Osteoblast (primary cell): ENCODE measurements around the gene OBP2A. TPM values are rescaled to one million over a fixed set of nuclear protein-coding genes. Genes with fewer than 3 reads are reported as not detected.

Experiments used
- DNase-seq: peaks from one replicate; pipeline ENCODE4 v3.0.0; 2011; ENCODE audit warnings: low spot score, mixed read lengths; ENCODE audit not compliant: insufficient read length; ENCODE audit errors: missing footprints
- H2AFZ ChIP-seq: 2 replicates; pipeline ENCODE4 v1.6.0; 2011; ENCODE audit warnings: mild to moderate bottlenecking, low read length
- H3K27ac ChIP-seq: 2 replicates; pipeline ENCODE4 v1.5.1; 2011; ENCODE audit warnings: mild to moderate bottlenecking, low read depth, low read length, moderate library complexity
- H3K27me3 ChIP-seq: 2 replicates; pipeline ENCODE4 v1.6.0; 2012; ENCODE audit warnings: mild to moderate bottlenecking, control low read depth, inconsistent platforms, low read length, moderate library complexity; ENCODE audit not compliant: insufficient read depth
- H3K36me3 ChIP-seq: 2 replicates; pipeline ENCODE4 v1.5.1; 2011; ENCODE audit warnings: mild to moderate bottlenecking, low read length, control low read depth, moderate library complexity; ENCODE audit not compliant: insufficient read depth
- H3K4me1 ChIP-seq: 2 replicates; pipeline ENCODE4 v1.5.1; 2011; ENCODE audit warnings: mild to moderate bottlenecking, low read length, control low read depth, moderate library complexity; ENCODE audit not compliant: insufficient read depth
- H3K4me2 ChIP-seq: 2 replicates; pipeline ENCODE4 v1.6.0; 2011; ENCODE audit warnings: mild to moderate bottlenecking, low read length; ENCODE audit not compliant: insufficient read depth
- H3K4me3 ChIP-seq: fragments of 200-600 bp; sonication (generic); 3 replicates; pipeline ENCODE4 v1.5.1; 2012; ENCODE audit warnings: mild to moderate bottlenecking, low read length, inconsistent platforms; ENCODE audit not compliant: insufficient read depth
- H3K79me2 ChIP-seq: 2 replicates; pipeline ENCODE4 v1.6.0; 2012; ENCODE audit warnings: mild to moderate bottlenecking, low read length, control low read depth, inconsistent platforms; ENCODE audit not compliant: insufficient read depth
- H3K9me3 ChIP-seq: 2 replicates; pipeline ENCODE4 v1.5.1; 2011; ENCODE audit warnings: low read depth, low read length, control low read depth
- H4K20me1 ChIP-seq: 2 replicates; pipeline ENCODE4 v1.6.0; 2012; ENCODE audit warnings: mild to moderate bottlenecking, low read length, control low read depth; ENCODE audit not compliant: insufficient read depth
- total RNA-seq: library from RNA; depleted of rRNA; stranded (reverse); fragments of >200 nt; gene quantifications from 2 replicates; pipeline ENCODE4 v1.2.3, GENCODE V29; 2012
- TF ChIP-seq, protein P1 (sequence below): IDR thresholded peaks from 2 replicates; pipeline ENCODE4 v1.5.1; 2011; ENCODE audit warnings: mild to moderate bottlenecking, low read depth, low read length, moderate library complexity; ENCODE audit errors: extremely low read depth

Gene OBP2A
- total RNA-seq, 1 donor = not detected

DNA sequence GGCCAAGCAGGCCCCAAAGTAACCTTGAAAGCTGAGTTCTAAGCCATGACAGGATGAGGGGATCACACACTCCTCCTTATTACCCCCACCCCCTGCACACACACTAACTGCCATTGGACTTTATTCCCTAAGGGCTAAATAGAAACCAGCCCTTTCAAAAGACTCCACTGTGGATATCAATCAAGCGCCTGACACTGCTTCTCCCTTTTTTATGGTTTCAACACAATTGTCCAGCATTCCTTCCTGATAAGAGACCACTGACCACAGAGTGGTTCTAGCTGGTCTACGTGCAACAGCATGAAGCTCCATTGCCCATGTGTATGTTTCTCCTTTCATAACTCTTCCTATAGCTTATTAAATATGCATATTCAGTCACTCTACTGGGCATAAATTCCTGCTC, 50.3 kb downstream of the OBP2A start:
- Histone ChIP-seq H3K36me3 (no peaks in the 10 kb centered on the region), H3K27ac (no peak overlapping the region), H3K9me3 (no peaks in the 10 kb centered on the region), H3K4me3 (no peak overlapping the region), H3K27me3 (peaks cover 8% of the 10 kb centered on the region), H2AFZ (no peak overlapping the region), H3K4me1 (no peaks in the 10 kb centered on the region), H4K20me1 (no peaks in the 10 kb centered on the region), H3K4me2 (no peak overlapping the region), H3K79me2 (no peaks in the 10 kb centered on the region)
- no peak for DNase-seq
- TF ChIP-seq, protein P1, sequence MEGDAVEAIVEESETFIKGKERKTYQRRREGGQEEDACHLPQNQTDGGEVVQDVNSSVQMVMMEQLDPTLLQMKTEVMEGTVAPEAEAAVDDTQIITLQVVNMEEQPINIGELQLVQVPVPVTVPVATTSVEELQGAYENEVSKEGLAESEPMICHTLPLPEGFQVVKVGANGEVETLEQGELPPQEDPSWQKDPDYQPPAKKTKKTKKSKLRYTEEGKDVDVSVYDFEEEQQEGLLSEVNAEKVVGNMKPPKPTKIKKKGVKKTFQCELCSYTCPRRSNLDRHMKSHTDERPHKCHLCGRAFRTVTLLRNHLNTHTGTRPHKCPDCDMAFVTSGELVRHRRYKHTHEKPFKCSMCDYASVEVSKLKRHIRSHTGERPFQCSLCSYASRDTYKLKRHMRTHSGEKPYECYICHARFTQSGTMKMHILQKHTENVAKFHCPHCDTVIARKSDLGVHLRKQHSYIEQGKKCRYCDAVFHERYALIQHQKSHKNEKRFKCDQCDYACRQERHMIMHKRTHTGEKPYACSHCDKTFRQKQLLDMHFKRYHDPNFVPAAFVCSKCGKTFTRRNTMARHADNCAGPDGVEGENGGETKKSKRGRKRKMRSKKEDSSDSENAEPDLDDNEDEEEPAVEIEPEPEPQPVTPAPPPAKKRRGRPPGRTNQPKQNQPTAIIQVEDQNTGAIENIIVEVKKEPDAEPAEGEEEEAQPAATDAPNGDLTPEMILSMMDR = no peak

Other genes starting within 250 kb of the OBP2A start
- gene PPP1R26, start 66.3 kb upstream of the OBP2A start, total RNA-seq = 9.4 and 10.5 TPM in 2 replicates
- gene MRPS2, start 45.4 kb upstream of the OBP2A start, total RNA-seq = 13.0 and 18.3 TPM in 2 replicates
- gene LCN1, start 24.7 kb upstream of the OBP2A start, total RNA-seq = not detected in 2 replicates
- not detected in 2 replicates for gene PAEP, start 15.6 kb downstream of the OBP2A start, total RNA-seq
- not detected in 2 replicates for gene GLT6D1, start 93.4 kb downstream of the OBP2A start, total RNA-seq
- gene LCN9, start 117.2 kb downstream of the OBP2A start, total RNA-seq = not detected in 2 replicates
- not detected in 2 replicates for gene SOHLH1, start 153.4 kb downstream of the OBP2A start, total RNA-seq
- not detected in 2 replicates for gene KCNT1, start 156.1 kb downstream of the OBP2A start, total RNA-seq